Left colon (tissue), 2 donors: Measurements from ENCODE around the gene PDGFRB. TPM values are rescaled to one million over a fixed set of nuclear protein-coding genes. Genes with fewer than 3 reads are reported as not detected.
A peak's percentile ranks its signal among the peaks of the same experiment; 100 is the strongest.

Source experiments
- ATAC-seq: fragments of 200-7000 bp; cut with Tn5 transposase; one replicate; pipeline ENCODE4 v1.9.1; 2020; ENCODE audit warnings: mild to moderate bottlenecking, moderate library complexity
- DNase-seq, 2 donors: peaks; one replicate each; pipeline ENCODE4 v3.0.0-alpha.2; 2020
- intact Hi-C, 2 donors: fragments of 100-400 bp; cut with DNase I in 1 of 2; cut with micrococcal nuclease in 1 of 2; formaldehyde crosslinking; loops; one replicate each; pipeline versions ENCODE4 v1.11.2 to v1.14.0; 2022; cut with DNase I, micrococcal nuclease
- total RNA-seq, 2 donors: library from RNA; stranded (reverse); fragmentation: NEBNext Ultra II Directional; extraction: Animal tissue kit (Norgen Biotek cat#: 25700); gene quantifications; one replicate each; pipeline ENCODE4 v1.2.1, GENCODE V29; 2021
- donor health status: DM: no; HTN: no; CAD: no.
- donor health status: DM: yes; HTN: yes; CAD: no.

PDGFRB gene
- total RNA-seq, 2 donors from 2014 or later, result 14.2 to 26.0 TPM

- ATAC-seq (no peak), DNase-seq (no peak)
- intact Hi-C loops, result no loop called here
Observed at GRCh38 chr5:150080696-150081435, 74.8 kb downstream of the PDGFRB start.

- ATAC-seq, result no peak
- DNase-seq, result no peak
- intact Hi-C loops, result no loop called here
Observed at GRCh38 chr5:150079909-150080461, 75.7 kb downstream of the PDGFRB start.

GRCh38 chr5:150078802-150079689 is 76.6 kb downstream of the PDGFRB start:
- DNase-seq, result no peak
- ATAC-seq, result no peak
- intact Hi-C loops, result no loop called here

GRCh38 chr5:150077996-150078801 is 77.4 kb downstream of the PDGFRB start:
- no peak for DNase-seq
- no peak for ATAC-seq
- intact Hi-C loops, result no loop called here

GRCh38 chr5:150077060-150077459 is 78.6 kb downstream of the PDGFRB start:
- intact Hi-C loops, result no loop called here
- no peak for DNase-seq

GRCh38 chr5:150075806-150076205 is 79.8 kb downstream of the PDGFRB start:
- ATAC-seq, result no peak
- intact Hi-C loops, result no loop called here
- DNase-seq, result no peak

More at GRCh38 chr5:150077060-150077459, 78.6 kb downstream of the PDGFRB start:
- ATAC-seq, result no peak

- ATAC-seq (no peak), DNase-seq (no peak)
- intact Hi-C loops, result no loop called here
Observed at GRCh38 chr5:150075233-150075632, 80.4 kb downstream of the PDGFRB start.

GRCh38 chr5:150073677-150074076 is 82.0 kb downstream of the PDGFRB start:
- DNase-seq, result no peak
- intact Hi-C loops, result no loop called here
- no peak for ATAC-seq

- DNase-seq, result no peak
- no peak for ATAC-seq
- intact Hi-C loops, result no loop called here
Observed at GRCh38 chr5:150073086-150073625, 82.5 kb downstream of the PDGFRB start.

GRCh38 chr5:150070821-150071220 is 84.8 kb downstream of the PDGFRB start:
- intact Hi-C loops, result no loop called here
- DNase-seq, result no peak
- ATAC-seq, result no peak

- DNase-seq (no peak), ATAC-seq (peak; percentile 78)
- intact Hi-C loops, result no loop called here
Observed at GRCh38 chr5:150069672-150070627, 85.7 kb downstream of the PDGFRB start.

- ATAC-seq, result no peak
- intact Hi-C loops, result no loop called here
- DNase-seq, result no peak
Observed at GRCh38 chr5:150068961-150069645, 86.5 kb downstream of the PDGFRB start.

- peak; percentile 67 for ATAC-seq
- DNase-seq, result peak in 1 of 2 donors; percentile 58
- intact Hi-C loops, result no loop called here
Observed at GRCh38 chr5:150068472-150068871, 87.2 kb downstream of the PDGFRB start.

- ATAC-seq, result no peak
- no peak for DNase-seq
- intact Hi-C loops, result no loop called here
Observed at GRCh38 chr5:150068071-150068470, 87.6 kb downstream of the PDGFRB start.

GRCh38 chr5:150067405-150067960 is 88.2 kb downstream of the PDGFRB start:
- DNase-seq, result no peak
- intact Hi-C loops, result no loop called here

GRCh38 chr5:150066901-150067396 is 88.7 kb downstream of the PDGFRB start:
- intact Hi-C loops, result no loop called here
- no peak for ATAC-seq
- DNase-seq, result no peak

More at GRCh38 chr5:150067405-150067960, 88.2 kb downstream of the PDGFRB start:
- no peak for ATAC-seq

- ATAC-seq (no peak), DNase-seq (no peak)
- intact Hi-C loops, result no loop called here
Observed at GRCh38 chr5:150066436-150066835, 89.2 kb downstream of the PDGFRB start.
